DND-41 (cell line): ENCODE data around the gene ZNF580.

Source experiments
- ATAC-seq: fragments of 200-7000 bp; cut with Tn5 transposase; 3 replicates; pipeline ENCODE4 v1.9.1; 2021; ENCODE audit warnings: low read depth; ENCODE audit not compliant: insufficient read depth
- DNase-seq: peaks from one replicate; pipeline ENCODE4 v3.0.0-alpha.2; 2020
- H2AFZ ChIP-seq: 2 replicates; pipeline ENCODE4 v1.6.0; 2012; ENCODE audit warnings: low read depth, low read length
- H3K27ac ChIP-seq: 2 replicates; pipeline ENCODE4 v1.5.1; 2012; ENCODE audit warnings: low read length, inconsistent platforms
- H3K27me3 ChIP-seq: fragments of 200-600 bp; sonication (generic); 2 replicates; pipeline ENCODE4 v1.6.0; 2012; ENCODE audit warnings: low read length, mild to moderate bottlenecking, inconsistent platforms; ENCODE audit not compliant: insufficient read depth, poor library complexity
- H3K36me3 ChIP-seq: 2 replicates; pipeline ENCODE4 v1.5.1; 2012; ENCODE audit warnings: low read length, inconsistent platforms; ENCODE audit not compliant: insufficient read depth
- H3K4me1 ChIP-seq: 2 replicates; pipeline ENCODE4 v1.5.1; 2012; ENCODE audit warnings: mild to moderate bottlenecking, low read length; ENCODE audit not compliant: insufficient read depth
- H3K4me2 ChIP-seq: 2 replicates; pipeline ENCODE4 v1.6.0; 2012; ENCODE audit warnings: mild to moderate bottlenecking, moderate library complexity, low read length, inconsistent platforms; ENCODE audit not compliant: insufficient read depth
- H3K4me3 ChIP-seq, 2 experiments: fragments of 200-600 bp in 1 of 2; shearing (Covaris generic) in 1 of 2; 2 replicates each; pipeline ENCODE4 v1.5.1; 2012 to 2016; ENCODE audit warnings: inconsistent platforms in 2 of 2, low read length in 2 of 2, mild to moderate bottlenecking in 2 of 2, low read depth in 1 of 2, moderate library complexity in 1 of 2
- H3K79me2 ChIP-seq: 2 replicates; pipeline ENCODE4 v1.6.0; 2012; ENCODE audit warnings: low read length, inconsistent platforms; ENCODE audit not compliant: insufficient read depth
- H3K9ac ChIP-seq: 2 replicates; pipeline ENCODE4 v1.6.0; 2012; ENCODE audit warnings: low read depth, mild to moderate bottlenecking, inconsistent platforms, low read length, moderate library complexity
- H3K9me3 ChIP-seq: 2 replicates; pipeline ENCODE4 v1.5.1; 2012; ENCODE audit warnings: low read length, moderate library complexity, mild to moderate bottlenecking, inconsistent platforms; ENCODE audit not compliant: insufficient read depth, severe bottlenecking
- H4K20me1 ChIP-seq: 2 replicates; pipeline ENCODE4 v1.6.0; 2012; ENCODE audit warnings: low read length; ENCODE audit not compliant: insufficient read depth
- CTCF ChIP-seq: IDR thresholded peaks from 2 replicates; pipeline ENCODE4 v1.5.1; 2012; ENCODE audit warnings: borderline replicate concordance, low read length, moderate library complexity, mild to moderate bottlenecking; ENCODE audit not compliant: poor library complexity, severe bottlenecking; ENCODE audit errors: extremely low read depth
- EZH2 ChIP-seq: IDR thresholded peaks from 3 replicates; pipeline ENCODE4 v1.6.1; 2012; ENCODE audit warnings: borderline replicate concordance, low read depth, mild to moderate bottlenecking, moderate library complexity, low read length, inconsistent platforms; ENCODE audit not compliant: severe bottlenecking

Gene ZNF580

GRCh38 chr19:55605207-55605636 lies 35.6 kb upstream of the ZNF580 start:
- Histone ChIP-seq H3K36me3 (peaks cover 23% of the 10 kb centered on the region), H3K27ac (peak overlapping the region; percentile 94), H3K79me2 (peaks cover 50% of the 10 kb centered on the region), H3K27me3 (no peaks in the 10 kb centered on the region), H3K4me3 (peak overlapping the region; percentile 35 to 83; a peak in 3 of 4 replicates), H4K20me1 (peaks cover 11% of the 10 kb centered on the region; the same call in 1 of the 2 replicates), H2AFZ (peak overlapping the region; percentile 66; the same call in 1 of the 2 replicates), H3K4me1 (peaks cover 57% of the 10 kb centered on the region), H3K9ac (peak overlapping the region; percentile 95), H3K4me2 (peak overlapping the region; percentile 95), H3K9me3 (no peaks in the 10 kb centered on the region)
- no peak for TF ChIP-seq EZH2
- no peak for TF ChIP-seq CTCF
- DNase-seq (peak; percentile 99), ATAC-seq (peak; percentile 81)

GRCh38 chr19:55605637-55606470 lies 34.9 kb upstream of the ZNF580 start, which contains the start of gene ZNF865:
Gene ZNF865 (plus strand): TSS chr19:55605647. CDS start chr19:55613619, 7,972 bp downstream.
- Histone ChIP-seq H2AFZ (peak within 1 kb of the TSS; percentile 82), H3K9me3 (no peaks in the 10 kb centered on the region), H3K27me3 (no peaks in the 10 kb centered on the region), H4K20me1 (peaks cover 16% of the 10 kb centered on the region; the same call in 1 of the 2 replicates), H3K4me3 (peak within 1 kb of the TSS; percentile 63 to 83), H3K79me2 (peaks cover 54% of the 10 kb centered on the region), H3K9ac (peak within 1 kb of the TSS; percentile 95), H3K27ac (peak within 1 kb of the TSS; percentile 94), H3K4me1 (peaks cover 53% of the 10 kb centered on the region), H3K4me2 (peak within 1 kb of the TSS; percentile 95), H3K36me3 (peaks cover 23% of the 10 kb centered on the region)
- ATAC-seq (peak; percentile 53), DNase-seq (peak; percentile 77)
- peak; percentile 83 for TF ChIP-seq CTCF
- TF ChIP-seq EZH2: no peak

- H3K27me3 ChIP-seq: no peaks in the 10 kb centered on the region
- peak overlapping the region; percentile 95 for H3K4me2 ChIP-seq
- ATAC-seq (no peak), DNase-seq (no peak)
- peak overlapping the region; percentile 94 for H3K27ac ChIP-seq
- no peak for TF ChIP-seq CTCF
- TF ChIP-seq EZH2: no peak
- H3K4me3 ChIP-seq: peak overlapping the region; percentile 63 to 83; a peak in 3 of 4 replicates
- peak overlapping the region; percentile 58; the same call in 1 of the 2 replicates for H2AFZ ChIP-seq
- peaks cover 23% of the 10 kb centered on the region for H3K36me3 ChIP-seq
- peaks cover 47% of the 10 kb centered on the region for H3K4me1 ChIP-seq
- no peaks in the 10 kb centered on the region for H3K9me3 ChIP-seq
- H3K79me2 ChIP-seq: peaks cover 56% of the 10 kb centered on the region
- H4K20me1 ChIP-seq: peaks cover 22% of the 10 kb centered on the region
- H3K9ac ChIP-seq: peak overlapping the region; percentile 95
Measured at GRCh38 chr19:55606471-55606787, 34.4 kb upstream of the ZNF580 start.
